Upper lobe of left lung (tissue), 6 donors: ENCODE results near the gene ROCK2. TPM values are rescaled to one million over a fixed set of nuclear protein-coding genes. Genes with fewer than 3 reads are reported as not detected.

Experiments used
- ATAC-seq, 2 donors: fragments of 200-7000 bp; cut with Tn5 transposase; one replicate each; pipeline ENCODE4 v1.9.1; 2022; ENCODE audit warnings: mild to moderate bottlenecking in 2 of 2, moderate library complexity in 2 of 2; ENCODE audit not compliant: low FRiP score in 2 of 2
- DNase-seq, 2 donors: peaks; one replicate each; pipeline ENCODE4 v3.0.0-alpha.2; 2019 to 2020
- H3K27ac ChIP-seq, 4 donors: fragments of 200-600 bp; sonication (generic); one replicate each; pipeline ENCODE4 v1.5.1; 2016 to 2019
- H3K27me3 ChIP-seq, 4 donors: fragments of 200-600 bp; sonication (generic); one replicate each; pipeline ENCODE4 v1.5.1; 2017 to 2019
- H3K36me3 ChIP-seq, 4 donors: fragments of 200-600 bp; sonication (generic); one replicate each; pipeline ENCODE4 v1.5.1; 2016 to 2019
- H3K4me1 ChIP-seq, 4 donors: fragments of 200-600 bp; sonication (generic); one replicate each; pipeline ENCODE4 v1.5.1; 2018 to 2019
- H3K4me3 ChIP-seq, 4 donors: fragments of 200-600 bp; sonication (generic); one replicate each; pipeline ENCODE4 v1.5.1; 2017 to 2019; ENCODE audit warnings: mild to moderate bottlenecking in 2 of 4, moderate library complexity in 1 of 4
- H3K9me3 ChIP-seq, 4 donors: fragments of 200-600 bp; sonication (generic); one replicate each; pipeline ENCODE4 v1.5.1; 2018 to 2019
- CTCF ChIP-seq, 6 experiments: fragments of 450-650 bp in 4 of 6; fragments of 200-600 bp in 2 of 6; sonication (generic) in 2 of 6; IDR thresholded peaks; one replicate each; pipeline ENCODE4 v1.5.1; 2016 to 2019; ENCODE audit warnings: antibody characterized with exemption in 6 of 6
- EP300 ChIP-seq, 4 donors: sonication (generic); formaldehyde crosslinking; IDR thresholded peaks; one replicate each; pipeline ENCODE4 v1.5.1; 2017; ENCODE audit warnings: antibody characterized with exemption in 4 of 4, control low read depth in 2 of 4
- POLR2A ChIP-seq, 4 donors: fragments of 450-650 bp; IDR thresholded peaks; one replicate each; pipeline ENCODE4 v1.5.1; 2016 to 2017; ENCODE audit warnings: antibody characterized with exemption in 4 of 4, mild to moderate bottlenecking in 2 of 4
- POLR2AphosphoS5 ChIP-seq, 2 donors: sonication (generic); formaldehyde crosslinking; IDR thresholded peaks; one replicate each; pipeline ENCODE4 v1.5.1; 2017; ENCODE audit warnings: antibody characterized with exemption in 2 of 2
- WGBS, 2 donors: methylation state at CpG; one replicate each; pipeline ENCODE4 v1.1.5; 2017 to 2018; 5-methylcytosine and 5-hydroxymethylcytosine counted together
- total RNA-seq, 6 donors: library from RNA; depleted of rRNA in 4 of 6; stranded (reverse); fragments of >200 nt in 4 of 6; gene quantifications; one replicate each; pipeline versions ENCODE4 v1.1.0 to v1.2.1, GENCODE V29; 2016 to 2021
- donor health status: DM: no; HTN: no; CAD: no; lungs with moderate emphysema.
- donor health status: DM: no; HTN: yes; CAD: no; lungs with severe emphysema.

Gene ROCK2
- total RNA-seq, 6 donors from 2014 or later, result 37.6 to 99.7 (median 56.2) TPM

DNA sequence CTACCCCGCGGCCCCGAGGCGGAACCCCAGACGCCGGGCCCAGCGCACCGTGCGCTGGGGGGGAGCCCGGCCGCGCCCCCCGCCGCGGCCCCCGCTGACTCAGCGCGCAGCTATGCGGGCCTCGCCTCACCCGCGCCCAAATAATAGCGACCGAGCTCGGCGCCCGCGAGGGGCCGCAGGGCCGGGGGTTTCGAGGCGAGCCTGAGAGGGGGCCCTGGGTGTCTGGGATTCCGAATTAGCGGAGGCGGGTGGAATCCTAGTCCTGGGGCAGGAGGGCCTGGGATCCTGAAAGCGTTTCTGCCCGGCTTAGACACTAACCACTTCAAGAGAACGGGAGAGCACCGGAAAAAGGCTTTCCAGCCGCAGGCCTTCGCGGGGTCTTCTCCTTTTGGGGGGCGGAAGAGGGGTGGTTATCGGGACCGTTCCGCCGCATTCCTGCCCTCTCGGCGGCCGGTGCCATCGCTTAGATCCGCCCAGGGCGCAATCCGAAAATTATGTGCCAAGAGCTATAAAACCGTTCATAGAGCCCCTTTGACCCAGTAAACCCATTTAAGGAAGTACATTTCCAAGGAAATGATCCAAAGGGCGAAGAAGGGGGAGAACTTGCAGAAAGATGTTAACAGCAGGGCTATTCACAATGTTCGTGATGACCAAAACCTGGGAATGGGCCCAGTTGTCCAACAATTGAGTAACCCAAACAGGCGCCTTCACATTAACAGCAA lies 681 bp upstream of the ROCK2 start:
- ATAC-seq, result peak; percentile 74 to 87
- Histone ChIP-seq H3K36me3 (no peaks in the 10 kb centered on the region), H3K9me3 (no peaks in the 10 kb centered on the region), H3K4me1 (peaks cover 16 to 50% (median 29%) of the 10 kb centered on the region in 4 donors), H3K27me3 (no peaks in the 10 kb centered on the region), H3K4me3 (peak overlapping the region; percentile 43 to 99 (median 84)), H3K27ac (peak overlapping the region; percentile 97 to 100 (median 98))
- 1 to 6% methylated on average over 14 to 42 of the region's 58 CpGs for WGBS, 2 donors
- peak in 1 of 2 donors; percentile 47 for DNase-seq
- TF ChIP-seq POLR2AphosphoS5 (IDR thresholded peaks at IDR 0.05) (peak; percentile 26 to 68), EP300 (IDR thresholded peaks at IDR 0.05) (no peak), POLR2A (IDR thresholded peaks at IDR 0.05) (peak in 1 of 4 donors; percentile 57)

DNA sequence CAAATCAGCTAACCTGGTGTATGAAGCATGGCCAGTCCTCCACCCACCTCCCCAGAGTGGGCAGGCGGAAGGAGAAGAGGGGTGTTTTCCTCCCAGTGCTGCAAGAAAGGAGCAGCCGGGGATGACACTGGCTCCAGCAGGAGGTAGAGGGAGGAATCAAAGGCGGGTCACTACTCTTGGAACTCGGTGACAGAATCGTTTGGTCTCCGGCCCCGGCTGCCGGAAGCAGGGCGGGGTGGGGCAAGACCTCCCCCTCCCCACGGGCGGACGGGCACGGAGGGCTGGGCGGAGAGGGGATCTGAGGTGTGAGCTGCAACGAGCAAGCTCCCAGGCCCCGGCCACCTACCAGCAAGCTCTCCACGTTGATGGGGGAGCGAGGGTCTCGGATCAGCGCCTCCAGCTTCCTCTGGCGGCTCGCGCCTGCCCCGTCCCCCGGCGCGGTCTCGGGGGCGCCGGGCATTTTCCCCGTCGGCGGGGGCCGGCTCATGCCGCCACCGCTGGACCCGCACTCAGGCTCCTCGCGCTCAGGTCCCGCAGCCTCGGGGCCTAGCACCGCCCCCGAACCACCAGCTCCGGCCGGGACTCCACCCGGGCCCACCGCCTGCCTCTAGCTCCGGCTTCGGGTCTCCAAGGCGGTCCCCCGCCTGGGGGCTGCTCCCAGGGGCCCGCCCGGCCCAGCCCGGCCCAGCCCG lies 640 bp downstream of the ROCK2 start:
- peak overlapping the region; percentile 80 to 99 (median 84) for H3K4me3 ChIP-seq
- peak in 2 of 4 donors; percentile 20 to 34 for TF ChIP-seq POLR2A (IDR thresholded peaks at IDR 0.05)
- TF ChIP-seq POLR2AphosphoS5 (IDR thresholded peaks at IDR 0.05), result peak; percentile 62 to 66
- TF ChIP-seq CTCF (IDR thresholded peaks at IDR 0.05), result no peak
- no peak for TF ChIP-seq EP300 (IDR thresholded peaks at IDR 0.05)
- H3K9me3 ChIP-seq, result no peaks in the 10 kb centered on the region
- 1% methylated on average over 28 of the region's 55 CpGs; no CpG with 5 or more reads in 1 of the 2 donors for WGBS, 2 donors
- H3K27ac ChIP-seq, result peak overlapping the region; percentile 97 to 100 (median 98)
- no peaks in the 10 kb centered on the region for H3K27me3 ChIP-seq
- peak; percentile 30 to 47 for ATAC-seq
- peak; percentile 66 to 88 for DNase-seq
- H3K4me1 ChIP-seq, result peaks cover 16 to 58% (median 38%) of the 10 kb centered on the region in 4 donors
- no peaks in the 10 kb centered on the region for H3K36me3 ChIP-seq

GRCh38 chr2:11343368-11343649 lies 1.1 kb downstream of the ROCK2 start:
- ATAC-seq (no peak), DNase-seq (no peak)
- H3K4me3 ChIP-seq, result peak overlapping the region; percentile 80 to 99 (median 84)
- no peaks in the 10 kb centered on the region for H3K27me3 ChIP-seq
- WGBS, 2 donors, result 0 to 1% methylated on average over 6 to 7 of the region's 7 CpGs
- no peaks in the 10 kb centered on the region for H3K9me3 ChIP-seq
- no peaks in the 10 kb centered on the region for H3K36me3 ChIP-seq
- H3K27ac ChIP-seq, result peak overlapping the region; percentile 97 to 100 (median 98)
- no peak for TF ChIP-seq CTCF (IDR thresholded peaks at IDR 0.05)
- TF ChIP-seq POLR2AphosphoS5 (IDR thresholded peaks at IDR 0.05), result no peak
- TF ChIP-seq POLR2A (IDR thresholded peaks at IDR 0.05), result no peak
- peaks cover 16 to 55% (median 38%) of the 10 kb centered on the region in 4 donors for H3K4me1 ChIP-seq

DNA sequence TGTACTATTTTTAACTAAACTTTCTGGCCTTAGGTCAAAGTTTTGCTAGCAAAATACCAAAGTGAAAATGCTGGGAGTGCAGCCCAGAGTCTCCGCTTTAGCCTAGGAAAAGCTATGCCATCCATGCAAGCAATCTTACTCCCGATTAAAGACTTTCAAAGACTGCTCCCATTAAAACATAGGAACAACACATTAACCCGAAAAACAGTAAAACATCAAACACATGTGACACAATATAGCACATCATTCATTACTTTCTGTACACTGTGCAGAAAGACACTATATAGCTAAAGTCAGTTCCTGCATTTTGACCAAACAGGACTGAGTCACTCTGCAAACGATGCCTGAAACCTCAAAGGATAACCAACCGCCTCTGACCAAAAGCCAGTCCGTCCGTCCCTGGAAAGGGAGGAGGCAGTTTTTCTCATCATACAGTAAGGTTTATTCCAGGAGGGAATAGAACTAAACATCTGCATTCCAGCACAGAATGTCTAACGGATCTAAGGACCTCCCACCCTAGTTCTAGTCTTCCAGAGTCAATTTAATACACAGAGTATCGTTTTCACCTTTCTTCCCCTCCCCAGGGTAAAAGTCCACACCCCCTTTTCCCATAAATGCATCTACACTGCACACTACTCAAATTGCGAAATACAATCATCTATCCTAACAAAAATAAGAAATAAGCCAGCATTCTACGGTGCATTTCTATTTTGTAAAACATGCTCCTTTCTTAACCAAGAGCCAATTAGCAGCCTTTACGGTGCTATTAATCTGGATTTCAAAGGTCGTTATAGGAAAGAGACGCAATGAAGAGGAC lies 1.7 kb downstream of the ROCK2 start:
- TF ChIP-seq POLR2AphosphoS5 (IDR thresholded peaks at IDR 0.05) (peak; percentile 9 to 35), EP300 (IDR thresholded peaks at IDR 0.05) (no peak)
- no peaks in the 10 kb centered on the region for H3K36me3 ChIP-seq
- H3K27ac ChIP-seq, result peak overlapping the region; percentile 97 to 100 (median 98)
- 5 to 6% methylated on average over 14 of the region's 14 CpGs for WGBS, 2 donors
- DNase-seq (no peak), ATAC-seq (peak in 1 of 2 donors; percentile 18)
- no peaks in the 10 kb centered on the region for H3K9me3 ChIP-seq
- peak overlapping the region; percentile 80 to 99 (median 84) for H3K4me3 ChIP-seq
- no peaks in the 10 kb centered on the region for H3K27me3 ChIP-seq
- H3K4me1 ChIP-seq, result peaks cover 16 to 51% (median 36%) of the 10 kb centered on the region in 4 donors

GRCh38 chr2:11340717-11341116 lies 3.7 kb downstream of the ROCK2 start:
- Histone ChIP-seq H3K36me3 (no peaks in the 10 kb centered on the region), H3K4me3 (peak overlapping the region in 1 of 4 donors; percentile 84), H3K27ac (peak overlapping the region in 2 of 4 donors; percentile 42 to 100), H3K27me3 (no peaks in the 10 kb centered on the region), H3K9me3 (no peaks in the 10 kb centered on the region), H3K4me1 (peaks cover 13 to 45% (median 30%) of the 10 kb centered on the region in 4 donors)
- no peak for ATAC-seq
- WGBS, 2 donors, result 39 to 46% methylated on average over 2 of the region's 2 CpGs
- TF ChIP-seq EP300 (IDR thresholded peaks at IDR 0.05), result no peak
- TF ChIP-seq POLR2A (IDR thresholded peaks at IDR 0.05), result no peak
- TF ChIP-seq CTCF (IDR thresholded peaks at IDR 0.05), result no peak
- TF ChIP-seq POLR2AphosphoS5 (IDR thresholded peaks at IDR 0.05), result no peak
- no peak for DNase-seq
